ENCODE data around the gene GABRD.

GABRD gene

GRCh38 chr1:2038229-2038628 is 19.1 kb downstream of the GABRD start:
- DNase-seq (ENCODE audit: extremely low read depth, low read depth), result no peak
- no peak for TF ChIP-seq CTCF (IDR thresholded peaks at IDR 0.05; ENCODE audit: low read depth, low read length, missing control alignments)
- no peak overlapping the region for H3K4me3 ChIP-seq (replicated peaks; ENCODE audit: low read depth, low read length)

GRCh38 chr1:2039251-2039650 is 20.1 kb downstream of the GABRD start:
- no peak for TF ChIP-seq CTCF (IDR thresholded peaks at IDR 0.05; ENCODE audit: low read depth, low read length, missing control alignments)
- DNase-seq (ENCODE audit: extremely low read depth, low read depth), result no peak
- no peak overlapping the region for H3K4me3 ChIP-seq (replicated peaks; ENCODE audit: low read depth, low read length)

- no peak for DNase-seq (ENCODE audit: extremely low read depth, low read depth)
- no peak overlapping the region for H3K4me3 ChIP-seq (replicated peaks; ENCODE audit: low read depth, low read length)
- no peak for TF ChIP-seq CTCF (IDR thresholded peaks at IDR 0.05; ENCODE audit: low read depth, low read length, missing control alignments)
Measured at GRCh38 chr1:2041305-2041704, 22.2 kb downstream of the GABRD start.

GRCh38 chr1:2041887-2042286 is 22.7 kb downstream of the GABRD start:
- DNase-seq (ENCODE audit: extremely low read depth, low read depth), result no peak
- TF ChIP-seq CTCF (IDR thresholded peaks at IDR 0.05; ENCODE audit: low read depth, low read length, missing control alignments), result no peak
- H3K4me3 ChIP-seq (replicated peaks; ENCODE audit: low read depth, low read length), result no peak overlapping the region

- H3K4me3 ChIP-seq (replicated peaks; ENCODE audit: low read depth, low read length), result no peak overlapping the region
- no peak for DNase-seq (ENCODE audit: extremely low read depth, low read depth)
Measured at GRCh38 chr1:2042830-2043773, 24.0 kb downstream of the GABRD start.

GRCh38 chr1:2043886-2044285 is 24.7 kb downstream of the GABRD start:
- no peak overlapping the region for H3K4me3 ChIP-seq (replicated peaks; ENCODE audit: low read depth, low read length)
- no peak for TF ChIP-seq CTCF (IDR thresholded peaks at IDR 0.05; ENCODE audit: low read depth, low read length, missing control alignments)

More at GRCh38 chr1:2042830-2043773, 24.0 kb downstream of the GABRD start:
- no peak for TF ChIP-seq CTCF (IDR thresholded peaks at IDR 0.05; ENCODE audit: low read depth, low read length, missing control alignments)

More at GRCh38 chr1:2043886-2044285, 24.7 kb downstream of the GABRD start:
- no peak for DNase-seq (ENCODE audit: extremely low read depth, low read depth)

Data from HFF-Myc (cell line).